Hepatocyte (in vitro differentiated cells): ENCODE measurements around the gene STK33. TPM values are rescaled to one million over a fixed set of nuclear protein-coding genes. Genes with fewer than 3 reads are reported as not detected.

Experiments
- DNase-seq: peaks from one replicate; pipeline ENCODE4 v3.0.0-alpha.2; 2016; ENCODE audit warnings: low spot score
- H2AFZ ChIP-seq: fragments of 200-600 bp; sonication (generic); 2 replicates; pipeline ENCODE4 v1.6.0; 2016; ENCODE audit warnings: antibody characterized with exemption, mild to moderate bottlenecking
- H3K27ac ChIP-seq: fragments of 200-600 bp; sonication (generic); 2 replicates; pipeline ENCODE4 v1.5.1; 2016; ENCODE audit warnings: mild to moderate bottlenecking
- H3K27me3 ChIP-seq: fragments of 200-600 bp; sonication (generic); 2 replicates; pipeline ENCODE4 v1.6.1; 2016
- H3K36me3 ChIP-seq: fragments of 200-600 bp; sonication (generic); replicated peaks from 2 replicates; pipeline ENCODE4 v1.5.1; 2016; ENCODE audit warnings: low read depth; ENCODE audit not compliant: insufficient read depth
- H3K4me1 ChIP-seq: fragments of 200-600 bp; sonication (generic); 2 replicates; pipeline ENCODE4 v1.5.1; 2016; ENCODE audit warnings: mild to moderate bottlenecking, moderate library complexity; ENCODE audit not compliant: insufficient read depth
- H3K4me2 ChIP-seq: fragments of 200-600 bp; sonication (generic); 2 replicates; pipeline ENCODE4 v1.6.0; 2016
- H3K4me3 ChIP-seq: fragments of 200-600 bp; sonication (generic); 2 replicates; pipeline ENCODE4 v1.5.1; 2016; ENCODE audit warnings: mild to moderate bottlenecking
- H3K79me2 ChIP-seq: fragments of 200-600 bp; sonication (generic); 2 replicates; pipeline ENCODE4 v1.6.0; 2017; ENCODE audit warnings: mild to moderate bottlenecking
- H3K9me2 ChIP-seq: fragments of 200-600 bp; sonication (generic); replicated peaks from 2 replicates; pipeline ENCODE4 v1.6.0; 2017; ENCODE audit warnings: mild to moderate bottlenecking; ENCODE audit not compliant: insufficient read depth
- H3K9me3 ChIP-seq: fragments of 200-600 bp; sonication (generic); 2 replicates; pipeline ENCODE4 v1.5.1; 2016; ENCODE audit warnings: low read depth, mild to moderate bottlenecking
- H4K20me1 ChIP-seq: fragments of 200-600 bp; sonication (generic); 2 replicates; pipeline ENCODE4 v1.6.0; 2016; ENCODE audit warnings: mild to moderate bottlenecking; ENCODE audit not compliant: insufficient read depth, poor library complexity, severe bottlenecking
- CTCF ChIP-seq: fragments of 200-600 bp; sonication (generic); IDR thresholded peaks from 2 replicates; pipeline ENCODE4 v1.5.1; 2016; ENCODE audit warnings: antibody characterized with exemption, mild to moderate bottlenecking; ENCODE audit not compliant: poor library complexity
- EZH2 ChIP-seq: fragments of 200-600 bp; sonication (generic); IDR thresholded peaks from 2 replicates; pipeline ENCODE4 v1.6.1; 2016; ENCODE audit warnings: antibody characterized with exemption, mild to moderate bottlenecking, borderline replicate concordance
- EZH2phosphoT487 ChIP-seq: fragments of 200-600 bp; sonication (generic); IDR thresholded peaks from one replicate; pipeline ENCODE4 v1.6.1; 2018; ENCODE audit warnings: antibody characterized with exemption, mild to moderate bottlenecking, low read depth, moderate library complexity; ENCODE audit not compliant: unreplicated experiment, severe bottlenecking
- WGBS: methylation state at CpG from one replicate; pipeline ENCODE4 v1.1.6; 2016; ENCODE audit warnings: low lambda C conversion rate; ENCODE audit errors: missing lambda C conversion rate; 5-methylcytosine and 5-hydroxymethylcytosine counted together
- polyA plus RNA-seq: library from polyadenylated mRNA; unstranded; fragments of >200 nt; fragmentation: Nextera tagmentation; extraction: Ambion mirVana; gene quantifications from 2 replicates; pipeline ENCODE4 v1.2.1, GENCODE V29; 2016
- total RNA-seq: library from RNA; depleted of rRNA; stranded (reverse); fragments of >200 nt; gene quantifications from 2 replicates; pipeline ENCODE4 v1.2.3, GENCODE V29; 2014

The STK33 gene
- total and polyA plus RNA-seq, 2 experiments from 2014 or later, result 3.0 to 12.8 TPM

- TF ChIP-seq EZH2phosphoT487 (no peak), EZH2 (no peak), CTCF (no peak)
- Histone ChIP-seq H3K27ac (no peak overlapping the region), H3K4me2 (no peak overlapping the region), H3K4me3 (no peak overlapping the region), H3K27me3 (no peaks in the 10 kb centered on the region), H3K79me2 (no peaks in the 10 kb centered on the region), H4K20me1 (no peaks in the 10 kb centered on the region), H2AFZ (no peak overlapping the region), H3K9me3 (no peaks in the 10 kb centered on the region), H3K4me1 (no peaks in the 10 kb centered on the region), H3K36me3 (no peaks in the 10 kb centered on the region), H3K9me2 (no peaks in the 10 kb centered on the region)
- WGBS, result 86% methylated on average over 15 of the region's 15 CpGs
- DNase-seq, result no peak
Measured at GRCh38 chr11:8363921-8364320, 230.1 kb downstream of the STK33 start.

DNA sequence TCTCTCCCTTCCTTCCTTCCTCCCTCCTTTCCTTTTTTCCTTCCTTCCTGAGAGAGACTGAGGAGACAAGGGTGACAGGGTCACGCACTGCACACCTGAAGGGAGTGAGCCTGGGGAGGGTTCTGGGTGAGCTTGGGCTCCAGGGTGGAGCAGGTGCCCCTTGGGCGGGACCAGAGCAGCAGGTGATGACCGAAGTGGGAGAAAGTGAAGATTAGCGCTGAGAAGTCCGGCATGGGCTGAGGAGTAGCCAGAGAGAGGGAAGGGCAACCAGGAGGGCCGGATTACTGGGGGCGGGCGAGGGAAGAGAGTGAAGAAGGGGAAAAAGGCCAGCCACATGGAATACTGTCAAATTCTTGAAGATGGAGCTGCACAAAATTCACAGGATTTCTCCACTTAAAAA is 231.1 kb downstream of the STK33 start:
- Histone ChIP-seq H3K27me3 (no peaks in the 10 kb centered on the region), H3K9me3 (no peaks in the 10 kb centered on the region), H2AFZ (no peak overlapping the region), H3K4me2 (no peak overlapping the region), H3K79me2 (no peaks in the 10 kb centered on the region), H3K27ac (no peak overlapping the region), H3K36me3 (no peaks in the 10 kb centered on the region), H3K9me2 (no peaks in the 10 kb centered on the region), H3K4me3 (no peak overlapping the region), H3K4me1 (no peaks in the 10 kb centered on the region), H4K20me1 (no peaks in the 10 kb centered on the region)
- 88% methylated on average over 8 of the region's 8 CpGs for WGBS
- no peak for DNase-seq
- no peak for TF ChIP-seq EZH2phosphoT487
- no peak for TF ChIP-seq EZH2
- TF ChIP-seq CTCF, result no peak

DNA sequence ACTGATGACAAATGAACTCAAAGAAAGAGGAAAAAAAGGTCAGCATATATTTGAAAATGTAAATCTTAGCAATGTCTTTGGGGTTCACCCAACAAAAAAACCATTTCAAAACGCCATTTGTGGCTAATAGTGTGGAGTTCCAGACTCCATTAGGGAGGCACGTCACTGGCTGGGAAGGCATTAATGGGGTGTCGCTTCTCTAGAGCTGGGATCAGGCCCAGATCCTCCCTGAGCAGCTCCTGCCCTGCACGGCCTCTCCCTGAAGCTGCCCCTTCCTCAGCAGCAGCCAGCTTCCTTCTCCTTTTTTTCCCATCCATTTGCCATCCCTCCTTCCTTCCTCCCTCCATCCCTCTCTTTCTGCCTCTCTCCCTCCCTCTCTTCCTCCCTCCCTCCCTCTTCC is 231.5 kb downstream of the STK33 start:
- DNase-seq, result no peak
- no peaks in the 10 kb centered on the region for H3K4me1 ChIP-seq
- no peak overlapping the region for H3K4me3 ChIP-seq
- H2AFZ ChIP-seq, result no peak overlapping the region
- no peaks in the 10 kb centered on the region for H3K36me3 ChIP-seq
- no peak overlapping the region for H3K27ac ChIP-seq
- 81% methylated on average over 4 of the region's 4 CpGs for WGBS
- H3K9me2 ChIP-seq, result no peaks in the 10 kb centered on the region
- H3K9me3 ChIP-seq, result no peaks in the 10 kb centered on the region
- H3K79me2 ChIP-seq, result no peaks in the 10 kb centered on the region
- TF ChIP-seq EZH2 (no peak), CTCF (no peak), EZH2phosphoT487 (no peak)
- H3K27me3 ChIP-seq, result no peaks in the 10 kb centered on the region
- H4K20me1 ChIP-seq, result no peaks in the 10 kb centered on the region
- no peak overlapping the region for H3K4me2 ChIP-seq

DNA sequence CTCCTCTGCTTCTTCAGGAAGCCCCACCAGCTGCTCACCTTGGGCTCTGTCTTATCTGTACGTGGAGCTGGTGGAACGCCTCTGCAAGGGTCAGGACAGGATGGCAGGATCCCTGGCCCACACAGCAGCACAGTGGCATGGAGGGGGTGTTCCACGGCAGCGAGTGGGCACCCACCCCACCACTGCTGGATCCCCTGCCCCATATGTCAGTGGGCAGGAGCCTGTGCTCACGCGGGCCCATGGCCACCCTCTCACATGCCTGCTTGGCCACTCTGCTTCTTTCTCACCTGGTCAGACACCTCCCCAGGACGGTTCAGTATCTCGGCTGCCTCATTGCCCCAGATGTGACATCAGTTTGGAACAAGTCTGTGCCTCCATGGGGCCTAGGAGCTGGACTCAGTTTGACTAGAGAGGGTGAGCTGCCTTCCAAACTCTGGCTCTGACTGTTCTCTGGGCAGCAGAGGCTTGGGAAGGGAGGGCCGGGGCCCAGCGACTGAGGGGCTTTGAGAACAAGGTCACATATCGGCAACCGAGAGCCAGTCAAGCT is 232.3 kb downstream of the STK33 start:
- H4K20me1 ChIP-seq, result no peaks in the 10 kb centered on the region
- no peaks in the 10 kb centered on the region for H3K9me3 ChIP-seq
- no peaks in the 10 kb centered on the region for H3K79me2 ChIP-seq
- H3K4me2 ChIP-seq, result no peak overlapping the region
- H3K9me2 ChIP-seq, result no peaks in the 10 kb centered on the region
- TF ChIP-seq EZH2 (no peak), EZH2phosphoT487 (no peak), CTCF (no peak)
- H3K27me3 ChIP-seq, result no peaks in the 10 kb centered on the region
- no peak overlapping the region for H3K4me3 ChIP-seq
- H2AFZ ChIP-seq, result no peak overlapping the region
- no peak overlapping the region for H3K27ac ChIP-seq
- 93% methylated on average over 12 of the region's 12 CpGs for WGBS
- no peaks in the 10 kb centered on the region for H3K4me1 ChIP-seq
- no peaks in the 10 kb centered on the region for H3K36me3 ChIP-seq
- no peak for DNase-seq
